DND-41 (cell line): ENCODE results near the gene RNLS.

Experiments used
- ATAC-seq: fragments of 200-7000 bp; cut with Tn5 transposase; 3 replicates; pipeline ENCODE4 v1.9.1; 2021; ENCODE audit warnings: low read depth; ENCODE audit not compliant: insufficient read depth
- DNase-seq: peaks from one replicate; pipeline ENCODE4 v3.0.0-alpha.2; 2020
- H2AFZ ChIP-seq: 2 replicates; pipeline ENCODE4 v1.6.0; 2012; ENCODE audit warnings: low read depth, low read length
- H3K27ac ChIP-seq: 2 replicates; pipeline ENCODE4 v1.5.1; 2012; ENCODE audit warnings: low read length, inconsistent platforms
- H3K27me3 ChIP-seq: fragments of 200-600 bp; sonication (generic); 2 replicates; pipeline ENCODE4 v1.6.0; 2012; ENCODE audit warnings: low read length, mild to moderate bottlenecking, inconsistent platforms; ENCODE audit not compliant: insufficient read depth, poor library complexity
- H3K36me3 ChIP-seq: 2 replicates; pipeline ENCODE4 v1.5.1; 2012; ENCODE audit warnings: low read length, inconsistent platforms; ENCODE audit not compliant: insufficient read depth
- H3K4me1 ChIP-seq: 2 replicates; pipeline ENCODE4 v1.5.1; 2012; ENCODE audit warnings: mild to moderate bottlenecking, low read length; ENCODE audit not compliant: insufficient read depth
- H3K4me2 ChIP-seq: 2 replicates; pipeline ENCODE4 v1.6.0; 2012; ENCODE audit warnings: mild to moderate bottlenecking, moderate library complexity, low read length, inconsistent platforms; ENCODE audit not compliant: insufficient read depth
- H3K4me3 ChIP-seq, 2 experiments: fragments of 200-600 bp in 1 of 2; shearing (Covaris generic) in 1 of 2; 2 replicates each; pipeline ENCODE4 v1.5.1; 2012 to 2016; ENCODE audit warnings: inconsistent platforms in 2 of 2, low read length in 2 of 2, mild to moderate bottlenecking in 2 of 2, low read depth in 1 of 2, moderate library complexity in 1 of 2
- H3K79me2 ChIP-seq: 2 replicates; pipeline ENCODE4 v1.6.0; 2012; ENCODE audit warnings: low read length, inconsistent platforms; ENCODE audit not compliant: insufficient read depth
- H3K9ac ChIP-seq: 2 replicates; pipeline ENCODE4 v1.6.0; 2012; ENCODE audit warnings: low read depth, mild to moderate bottlenecking, inconsistent platforms, low read length, moderate library complexity
- H3K9me3 ChIP-seq: 2 replicates; pipeline ENCODE4 v1.5.1; 2012; ENCODE audit warnings: low read length, moderate library complexity, mild to moderate bottlenecking, inconsistent platforms; ENCODE audit not compliant: insufficient read depth, severe bottlenecking
- H4K20me1 ChIP-seq: 2 replicates; pipeline ENCODE4 v1.6.0; 2012; ENCODE audit warnings: low read length; ENCODE audit not compliant: insufficient read depth
- CTCF ChIP-seq: IDR thresholded peaks from 2 replicates; pipeline ENCODE4 v1.5.1; 2012; ENCODE audit warnings: borderline replicate concordance, low read length, moderate library complexity, mild to moderate bottlenecking; ENCODE audit not compliant: poor library complexity, severe bottlenecking; ENCODE audit errors: extremely low read depth
- EZH2 ChIP-seq: IDR thresholded peaks from 3 replicates; pipeline ENCODE4 v1.6.1; 2012; ENCODE audit warnings: borderline replicate concordance, low read depth, mild to moderate bottlenecking, moderate library complexity, low read length, inconsistent platforms; ENCODE audit not compliant: severe bottlenecking

Gene RNLS

GRCh38 chr10:88342733-88343310 lies 240.3 kb downstream of the RNLS start:
- H3K9ac ChIP-seq, result no peak overlapping the region
- no peaks in the 10 kb centered on the region for H3K79me2 ChIP-seq
- H3K27ac ChIP-seq, result no peak overlapping the region

DNA sequence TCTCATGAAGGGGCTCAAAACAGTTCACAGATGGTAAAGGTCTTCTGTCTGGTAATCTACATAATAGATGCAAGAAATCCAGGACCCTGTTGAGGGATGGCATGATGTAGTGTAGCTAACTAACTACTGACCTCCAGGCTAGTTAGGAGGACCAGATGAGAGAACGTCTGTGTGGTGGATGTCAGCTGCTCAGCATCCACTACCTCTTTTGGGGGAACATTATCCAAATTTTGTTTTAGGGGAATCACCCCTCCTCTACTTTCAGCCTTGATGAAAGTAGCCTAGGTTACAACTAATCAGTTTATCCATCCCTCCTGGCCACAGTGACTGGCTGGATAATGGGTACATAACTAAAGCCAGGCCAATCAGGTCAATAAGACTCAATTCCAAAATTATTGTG lies 246.0 kb downstream of the RNLS start:
- no peaks in the 10 kb centered on the region for H3K36me3 ChIP-seq
- ATAC-seq (no peak), DNase-seq (no peak)
- no peaks in the 10 kb centered on the region for H3K27me3 ChIP-seq
- no peak overlapping the region for H3K9ac ChIP-seq
- no peak overlapping the region for H3K27ac ChIP-seq
- H2AFZ ChIP-seq, result no peak overlapping the region
- H3K4me2 ChIP-seq, result no peak overlapping the region
- H3K79me2 ChIP-seq, result no peaks in the 10 kb centered on the region
- H3K9me3 ChIP-seq, result no peaks in the 10 kb centered on the region
- no peaks in the 10 kb centered on the region for H4K20me1 ChIP-seq
- no peak for TF ChIP-seq EZH2
- no peak for TF ChIP-seq CTCF
- H3K4me3 ChIP-seq, result no peak overlapping the region
- H3K4me1 ChIP-seq, result peaks cover 14% of the 10 kb centered on the region

More at GRCh38 chr10:88342733-88343310, 240.3 kb downstream of the RNLS start:
- DNase-seq (no peak), ATAC-seq (peak; percentile 42; the same call in 2 of the 3 replicates)
- H4K20me1 ChIP-seq, result no peaks in the 10 kb centered on the region
- H3K4me2 ChIP-seq, result no peak overlapping the region
- no peaks in the 10 kb centered on the region for H3K36me3 ChIP-seq
- no peak for TF ChIP-seq EZH2
- TF ChIP-seq CTCF, result no peak
- H3K4me3 ChIP-seq, result no peak overlapping the region
- no peaks in the 10 kb centered on the region for H3K27me3 ChIP-seq
- H2AFZ ChIP-seq, result no peak overlapping the region
- H3K4me1 ChIP-seq, result peaks cover 20% of the 10 kb centered on the region; the same call in 1 of the 2 replicates
- no peaks in the 10 kb centered on the region for H3K9me3 ChIP-seq

DNA sequence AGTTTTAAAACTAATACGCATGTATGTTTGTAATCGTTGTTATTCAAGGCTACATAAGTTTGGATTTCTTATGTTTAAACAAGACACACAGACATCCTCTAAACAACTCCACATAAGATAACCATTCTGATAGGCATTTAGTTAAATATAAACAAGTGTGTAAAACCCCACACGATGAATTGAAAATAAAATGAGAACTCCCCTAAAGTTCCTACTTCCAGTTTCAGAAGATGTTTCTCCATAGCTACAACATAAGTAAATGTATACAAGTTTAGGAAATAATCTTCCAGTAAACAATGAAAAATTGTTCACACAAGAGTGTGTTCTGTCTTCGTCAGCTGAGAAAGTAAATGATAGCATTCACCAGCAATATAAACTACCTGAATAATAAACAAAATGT lies 246.8 kb downstream of the RNLS start:
- H3K36me3 ChIP-seq, result no peaks in the 10 kb centered on the region
- no peaks in the 10 kb centered on the region for H3K27me3 ChIP-seq
- no peaks in the 10 kb centered on the region for H3K79me2 ChIP-seq
- DNase-seq, result no peak
- peaks cover 22% of the 10 kb centered on the region for H3K4me1 ChIP-seq
- no peaks in the 10 kb centered on the region for H3K9me3 ChIP-seq
- H2AFZ ChIP-seq, result no peak overlapping the region
- H3K9ac ChIP-seq, result no peak overlapping the region
- ATAC-seq, result no peak
- TF ChIP-seq CTCF (no peak), EZH2 (no peak)
- H4K20me1 ChIP-seq, result no peaks in the 10 kb centered on the region
- no peak overlapping the region for H3K4me2 ChIP-seq
- H3K4me3 ChIP-seq, result no peak overlapping the region
- no peak overlapping the region for H3K27ac ChIP-seq
